H1 (cell line): ENCODE data around the gene RPUSD4. TPM values are rescaled to one million over a fixed set of nuclear protein-coding genes. Genes with fewer than 3 reads are reported as not detected.

Source experiments
- CTCF ChIA-PET: fragments of 300-600 bp; sonication (Branson Sonifier 250); formaldehyde crosslinking; loops from one replicate; lab custom pipeline; 2021; ENCODE audit not compliant: partially characterized antibody; lab: Charles Lee
- POLR2A ChIA-PET: fragments of 300-600 bp; sonication (Branson Sonifier 250); formaldehyde crosslinking; loops from one replicate; lab custom pipeline; 2021; ENCODE audit warnings: inconsistent platforms; ENCODE audit not compliant: partially characterized antibody; lab: Charles Lee
- DNase-seq, 2 experiments: peaks; one replicate each; pipeline versions ENCODE4 v3.0.0 to v3.0.0-alpha.2; 2010 to 2022; ENCODE audit warnings: low spot score in 2 of 2, low read depth in 1 of 2, mixed read lengths in 1 of 2
- FAIRE-seq: peaks from 2 replicates; lab custom pipeline; 2011; peaks lifted over from hg19 to GRCh38; lab: Jason Lieb, UNC
- H2AFZ ChIP-seq: 2 replicates; pipeline ENCODE4 v1.8.1; 2012; ENCODE audit warnings: low read length, inconsistent platforms
- H2AK5ac ChIP-seq: 2 replicates; pipeline ENCODE4 v1.6.1; 2013; ENCODE audit warnings: low read depth, low read length
- H2BK120ac ChIP-seq: replicated peaks from 2 replicates; pipeline ENCODE3; 2013; ENCODE audit warnings: low read depth, low read length, inconsistent platforms
- H2BK12ac ChIP-seq: 2 replicates; pipeline ENCODE4 v1.6.1; 2013; ENCODE audit warnings: low read depth, low read length
- H2BK15ac ChIP-seq: 2 replicates; pipeline ENCODE4 v1.6.1; 2013; ENCODE audit warnings: low read length
- H2BK20ac ChIP-seq: 2 replicates; pipeline ENCODE4 v1.6.1; 2013; ENCODE audit warnings: low read length
- H2BK5ac ChIP-seq: 2 replicates; pipeline ENCODE4 v1.6.1; 2013; ENCODE audit warnings: low read depth, low read length
- H3K14ac ChIP-seq: 2 replicates; pipeline ENCODE4 v1.6.1; 2013; ENCODE audit warnings: inconsistent platforms; ENCODE audit not compliant: insufficient read length
- H3K18ac ChIP-seq: 2 replicates; pipeline ENCODE4 v1.6.1; 2013; ENCODE audit warnings: low read length; ENCODE audit errors: extremely low read depth
- H3K23ac ChIP-seq: 2 replicates; pipeline ENCODE4 v1.6.1; 2013; ENCODE audit warnings: inconsistent platforms; ENCODE audit not compliant: insufficient read length
- H3K23me2 ChIP-seq: 2 replicates; pipeline ENCODE4 v1.6.1; 2013; ENCODE audit warnings: low read depth, low read length
- H3K27ac ChIP-seq: 2 replicates; pipeline ENCODE4 v1.6.1; 2011; ENCODE audit warnings: low read depth, low read length, inconsistent platforms
- H3K27me3 ChIP-seq, 4 experiments: replicated peaks in 1 of 4; 1 replicate in 1 of 4; 2 replicates in 3 of 4; pipeline versions ENCODE4 v1.6.1 to v1.8.1; 2011 to 2013; ENCODE audit warnings: low read length in 3 of 4, mild to moderate bottlenecking in 3 of 4, inconsistent platforms in 2 of 4, mixed read lengths in 2 of 4, moderate library complexity in 1 of 4; ENCODE audit not compliant: control insufficient read depth in 3 of 4, insufficient read depth in 3 of 4; ENCODE audit errors: extremely low read depth in 1 of 4
- H3K36me3 ChIP-seq, 4 experiments: 2 replicates each; pipeline versions ENCODE4 v1.6.1 to v1.8.1; 2011 to 2013; ENCODE audit warnings: mild to moderate bottlenecking in 4 of 4, low read length in 3 of 4, moderate library complexity in 2 of 4, control low read depth in 1 of 4, inconsistent platforms in 1 of 4; ENCODE audit not compliant: insufficient read depth in 4 of 4, control insufficient read depth in 2 of 4
- H3K4ac ChIP-seq: replicated peaks from 2 replicates; pipeline ENCODE3; 2013; ENCODE audit warnings: low read length, low read depth, mixed read lengths, inconsistent platforms; ENCODE audit not compliant: insufficient read length
- H3K4me1 ChIP-seq, 4 experiments: replicated peaks in 1 of 4; 1 replicate in 1 of 4; 2 replicates in 3 of 4; pipeline versions ENCODE4 v1.6.1 to v1.8.1; 2011 to 2013; ENCODE audit warnings: low read length in 3 of 4, inconsistent platforms in 2 of 4, mixed read lengths in 1 of 4; ENCODE audit not compliant: insufficient read depth in 4 of 4, control insufficient read depth in 3 of 4
- H3K4me2 ChIP-seq, 2 experiments: 2 replicates each; pipeline versions ENCODE4 v1.6.1 to v1.8.1; 2011 to 2013; ENCODE audit warnings: low read depth in 2 of 2, low read length in 2 of 2, control low read depth in 1 of 2, inconsistent platforms in 1 of 2, mild to moderate bottlenecking in 1 of 2; ENCODE audit not compliant: insufficient read depth in 1 of 2
- H3K4me3 ChIP-seq, 4 experiments: fragments of 200-600, 300-600 bp in 1 of 4; sonication (generic), shearing (Covaris generic), sonication (Bioruptor Twin) in 1 of 4; 2 replicates each; pipeline versions ENCODE4 v1.5.1 to v1.8.1; 2011 to 2016; ENCODE audit warnings: low read length in 4 of 4, low read depth in 3 of 4, control low read depth in 2 of 4, inconsistent platforms in 2 of 4, mild to moderate bottlenecking in 2 of 4, mixed read lengths in 1 of 4, moderate library complexity in 1 of 4; ENCODE audit not compliant: insufficient read depth in 2 of 4; ENCODE audit errors: extremely low read depth in 1 of 4
- H3K56ac ChIP-seq: replicated peaks from 2 replicates; pipeline ENCODE3; 2013; ENCODE audit warnings: low read depth, mild to moderate bottlenecking, mixed read lengths, low read length, inconsistent platforms; ENCODE audit not compliant: insufficient read length
- H3K79me1 ChIP-seq: 2 replicates; pipeline ENCODE4 v1.6.1; 2013; ENCODE audit warnings: low read depth, low read length, control low read depth
- H3K79me2 ChIP-seq, 2 experiments: 2 replicates each; pipeline versions ENCODE4 v1.6.1 to v1.8.1; 2012 to 2013; ENCODE audit warnings: low read length in 2 of 2, mild to moderate bottlenecking in 2 of 2, inconsistent platforms in 1 of 2; ENCODE audit not compliant: insufficient read depth in 2 of 2, control insufficient read depth in 1 of 2
- H3K9ac ChIP-seq, 4 experiments: replicated peaks in 1 of 4; 1 replicate in 1 of 4; 2 replicates in 3 of 4; pipeline versions ENCODE4 v1.6.1 to v1.8.1; 2011 to 2013; ENCODE audit warnings: low read depth in 3 of 4, low read length in 3 of 4, control low read depth in 2 of 4, mild to moderate bottlenecking in 2 of 4, moderate library complexity in 2 of 4, inconsistent platforms in 1 of 4; ENCODE audit errors: extremely low read depth in 1 of 4
- H3K9me3 ChIP-seq, 2 experiments: 2 replicates each; pipeline versions ENCODE4 v1.6.1 to v1.8.1; 2012 to 2013; ENCODE audit warnings: mild to moderate bottlenecking in 2 of 2, moderate library complexity in 2 of 2, control low read depth in 1 of 2, inconsistent platforms in 1 of 2, low read depth in 1 of 2, low read length in 1 of 2, mixed read lengths in 1 of 2; ENCODE audit not compliant: insufficient read depth in 2 of 2
- H4K20me1 ChIP-seq, 2 experiments: replicated peaks in 1 of 2; 2 replicates each; pipeline versions ENCODE3 to v1.8.1; 2011 to 2013; ENCODE audit warnings: inconsistent platforms in 2 of 2, low read length in 2 of 2, mild to moderate bottlenecking in 1 of 2; ENCODE audit not compliant: insufficient read depth in 2 of 2, control insufficient read depth in 1 of 2
- H4K5ac ChIP-seq: 2 replicates; pipeline ENCODE4 v1.6.1; 2013; ENCODE audit warnings: low read length, low read depth, mixed read lengths, inconsistent platforms; ENCODE audit not compliant: insufficient read length
- H4K8ac ChIP-seq: 2 replicates; pipeline ENCODE4 v1.8.0; 2013; ENCODE audit warnings: mild to moderate bottlenecking, moderate library complexity, low read length, inconsistent platforms; ENCODE audit not compliant: insufficient read depth; ENCODE audit errors: extremely low read depth
- H4K91ac ChIP-seq: replicated peaks from 2 replicates; pipeline ENCODE3; 2013; ENCODE audit warnings: low read length, mixed read lengths, inconsistent platforms; ENCODE audit not compliant: insufficient read length
- CTBP2 ChIP-seq: IDR thresholded peaks from 2 replicates; pipeline ENCODE4 v1.7.0; 2011; ENCODE audit warnings: borderline replicate concordance, mild to moderate bottlenecking, moderate library complexity, mixed read lengths, low read length; ENCODE audit not compliant: insufficient read depth, insufficient read length
- GTF2F1 ChIP-seq: IDR thresholded peaks from 2 replicates; pipeline ENCODE4 v1.6.1; 2012; ENCODE audit warnings: low read depth, low read length, improper control_type of control experiment, borderline replicate concordance
- KDM5A ChIP-seq: fragments of 200-600 bp; IDR thresholded peaks from 2 replicates; pipeline ENCODE4 v1.7.1; 2012; ENCODE audit warnings: mild to moderate bottlenecking, low read length, inconsistent platforms, mixed read lengths
- NANOG ChIP-seq: IDR thresholded peaks from 2 replicates; pipeline ENCODE4 v1.6.1; 2011; ENCODE audit warnings: low read length, low read depth, mild to moderate bottlenecking, inconsistent platforms; ENCODE audit not compliant: insufficient read depth, poor library complexity, severe bottlenecking
- POU5F1 ChIP-seq: IDR thresholded peaks from 2 replicates; pipeline ENCODE4 v1.6.1; 2011; ENCODE audit warnings: low read depth, mild to moderate bottlenecking, low read length, moderate library complexity
- SAP30 ChIP-seq: fragments of 300-600 bp; sonication (generic); IDR thresholded peaks from 2 replicates; pipeline ENCODE4 v1.7.1; 2012; ENCODE audit warnings: low read length, moderate library complexity, mild to moderate bottlenecking, inconsistent platforms; ENCODE audit not compliant: insufficient read depth, insufficient replicate concordance
- SIX5 ChIP-seq: IDR thresholded peaks from 2 replicates; pipeline ENCODE4 v1.6.1; 2011; ENCODE audit warnings: mild to moderate bottlenecking, low read depth, low read length
- TAF1 ChIP-seq: IDR thresholded peaks from 2 replicates; pipeline ENCODE4 v1.6.1; 2011; ENCODE audit warnings: mild to moderate bottlenecking, low read depth, low read length
- TBP ChIP-seq: IDR thresholded peaks from 2 replicates; pipeline ENCODE4 v1.6.1; 2011; ENCODE audit warnings: low read depth, low read length, improper control_type of control experiment
- TCF12 ChIP-seq: IDR thresholded peaks from 2 replicates; pipeline ENCODE4 v1.6.1; 2011; ENCODE audit warnings: low read depth, mild to moderate bottlenecking, low read length
- TEAD4 ChIP-seq: IDR thresholded peaks from 2 replicates; pipeline ENCODE4 v1.6.1; 2012; ENCODE audit warnings: low read depth, low read length, inconsistent platforms, mixed read lengths
- ZNF274 ChIP-seq: IDR thresholded peaks from 2 replicates; pipeline ENCODE4 v1.7.0; 2012; ENCODE audit warnings: low read length, borderline replicate concordance; ENCODE audit errors: extremely low read depth
- WGBS, 2 experiments: shearing (Covaris generic) in 1 of 2; methylation state at CpG; one replicate each; pipeline versions ENCODE4 v1.1.6 to v1.1.7; 2013 to 2015; ENCODE audit warnings: low lambda C conversion rate in 2 of 2, mixed read lengths in 2 of 2, inconsistent platforms in 1 of 2, low coverage in 1 of 2, missing lambda C conversion rate in 1 of 2; ENCODE audit not compliant: insufficient replicate concordance in 2 of 2, insufficient coverage in 1 of 2, insufficient read length in 1 of 2; ENCODE audit errors: extremely low coverage in 1 of 2, missing lambda C conversion rate in 1 of 2; 5-methylcytosine and 5-hydroxymethylcytosine counted together
- polyA plus RNA-seq, 7 experiments: library from polyadenylated mRNA; depleted of rRNA in 3 of 7; stranded (reverse) in 5 of 7; unstranded in 2 of 7; fragments of >200 nt in 5 of 7; fragments of 200-250 nt in 2 of 7; gene quantifications; 1 replicate in 5 of 7; 2 replicates in 1 of 7; 4 replicates in 1 of 7; pipeline versions ENCODE4 v1.2.1 to v1.2.3, GENCODE V29; 2011 to 2013; ENCODE audit warnings: missing spikeins in 2 of 7, mixed read lengths in 2 of 7
- total RNA-seq: library from RNA; stranded (reverse); fragmentation: NEBNext Ultra II Directional; extraction: Animal tissue kit (Norgen Biotek cat#: 25700); gene quantifications from 2 replicates; pipeline ENCODE4 v1.2.1, GENCODE V29; 2021
- TF ChIP-seq, protein P1 (sequence below): IDR thresholded peaks from 2 replicates; pipeline ENCODE4 v1.6.1; 2012; ENCODE audit warnings: inconsistent platforms

RPUSD4 gene
- total and polyA plus RNA-seq, 2 of the 8 experiments (the other 6 are each of a cell fraction or from before 2014, with no cell fraction given): 36.1 to 50.7 TPM

DNA sequence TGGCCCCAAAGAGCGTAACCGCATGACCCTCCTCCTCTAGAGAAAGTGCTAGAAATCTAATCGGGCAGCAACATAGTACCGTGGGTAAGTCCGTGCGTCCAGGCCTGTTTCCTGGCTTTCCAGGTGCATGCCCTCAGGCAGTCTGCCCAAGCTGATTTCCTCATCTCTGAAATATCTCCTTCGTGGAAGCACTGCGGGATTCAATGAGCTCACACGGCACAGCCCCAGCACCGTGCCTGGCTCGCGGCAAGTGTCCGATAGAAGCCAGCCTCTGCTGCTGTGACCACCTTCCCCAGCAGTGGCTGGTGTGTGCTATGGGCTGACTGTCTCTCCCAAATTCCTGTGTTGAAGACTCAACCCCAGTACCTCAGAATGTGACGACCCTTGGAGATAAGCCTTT lies 20.7 kb downstream of the RPUSD4 start:
- WGBS, 2 experiments: 95% methylated on average over 14 of the region's 14 CpGs; no CpG with 5 or more reads in 1 of the 2 experiments
- H3K4ac ChIP-seq: no peak overlapping the region
- H4K5ac ChIP-seq: no peak overlapping the region
- no peaks in the 10 kb centered on the region for H3K27me3 ChIP-seq
- no peak overlapping the region for H2AK5ac ChIP-seq
- H4K91ac ChIP-seq: no peak overlapping the region
- no peak overlapping the region for H4K8ac ChIP-seq
- H2BK15ac ChIP-seq: no peak overlapping the region
- no peaks in the 10 kb centered on the region for H3K23me2 ChIP-seq
- no peak overlapping the region for H3K23ac ChIP-seq
- H3K14ac ChIP-seq: no peak overlapping the region
- peaks cover 3 to 14% (median 5%) of the 10 kb centered on the region in 4 experiments; a peak in 5 of 8 replicates for H3K36me3 ChIP-seq
- H4K20me1 ChIP-seq: peaks cover 0 to 6% of the 10 kb centered on the region in 2 experiments
- H3K9me3 ChIP-seq: no peaks in the 10 kb centered on the region; a peak in 1 of 4 replicates
- H3K79me1 ChIP-seq: no peaks in the 10 kb centered on the region; the same call in 1 of the 2 replicates
- H3K18ac ChIP-seq: no peak overlapping the region
- no peak overlapping the region for H3K4me2 ChIP-seq
- H3K4me3 ChIP-seq: no peak overlapping the region
- FAIRE-seq (no peak), DNase-seq (no peak)
- H2AFZ ChIP-seq: no peak overlapping the region
- H3K79me2 ChIP-seq: no peaks in the 10 kb centered on the region
- no peak overlapping the region for H2BK20ac ChIP-seq
- H2BK120ac ChIP-seq: no peak overlapping the region
- H2BK12ac ChIP-seq: no peak overlapping the region
- H3K9ac ChIP-seq: no peak overlapping the region
- H3K27ac ChIP-seq: no peak overlapping the region
- no peak overlapping the region for H3K56ac ChIP-seq
- H2BK5ac ChIP-seq: no peak overlapping the region; the same call in 1 of the 2 replicates
- POLR2A ChIA-PET: interaction anchor here (1.2 to 1.4 kb wide), 2 partner anchors 9 to 21 kb away, joined by 3 read pairs; partner anchors contain the start of genes FAM118B and RPUSD4
- CTCF ChIA-PET: interaction anchor here (0.7 to 12.5 kb wide), 12 partner anchors 11 to 267 kb away, joined by 3 to 118 read pairs (median 4); no protein-coding TSS in a partner anchor
- H3K4me1 ChIP-seq: peaks cover 0 to 2% (median 0%) of the 10 kb centered on the region in 4 experiments; a peak in 1 of 7 replicates
- TF ChIP-seq SIX5 (no peak), TAF1 (no peak), TBP (no peak), KDM5A (no peak), TCF12 (no peak), POU5F1 (no peak), NANOG (no peak), TEAD4 (no peak), CTBP2 (no peak), SAP30 (no peak), ZNF274 (no peak), GTF2F1 (no peak)
- TF ChIP-seq, protein P1, sequence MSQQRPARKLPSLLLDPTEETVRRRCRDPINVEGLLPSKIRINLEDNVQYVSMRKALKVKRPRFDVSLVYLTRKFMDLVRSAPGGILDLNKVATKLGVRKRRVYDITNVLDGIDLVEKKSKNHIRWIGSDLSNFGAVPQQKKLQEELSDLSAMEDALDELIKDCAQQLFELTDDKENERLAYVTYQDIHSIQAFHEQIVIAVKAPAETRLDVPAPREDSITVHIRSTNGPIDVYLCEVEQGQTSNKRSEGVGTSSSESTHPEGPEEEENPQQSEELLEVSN: no peak
